ENCODE results near the gene TMEM41A.

The TMEM41A gene

GRCh38 chr3:185517387-185518130 lies 18.7 kb upstream of the TMEM41A start:
- no peak for DNase-seq (ENCODE audit: low read depth)
- TF ChIP-seq CTCF (conservative IDR thresholded peaks at IDR 0.05; ENCODE audit: low read depth, low read length): no peak
- no peak overlapping the region for H3K4me3 ChIP-seq (ENCODE audit: low read depth, low read length)

- no peak for TF ChIP-seq CTCF (conservative IDR thresholded peaks at IDR 0.05; ENCODE audit: low read depth, low read length)
- no peak for DNase-seq (ENCODE audit: low read depth)
- H3K4me3 ChIP-seq (ENCODE audit: low read depth, low read length): no peak overlapping the region
These were observed 12.9 kb upstream of the TMEM41A start for GRCh38 chr3:185511711-185512110.

- TF ChIP-seq CTCF (conservative IDR thresholded peaks at IDR 0.05; ENCODE audit: low read depth, low read length): no peak
- DNase-seq (ENCODE audit: low read depth): no peak
- no peak overlapping the region for H3K4me3 ChIP-seq (ENCODE audit: low read depth, low read length)
These were observed 9.6 kb upstream of the TMEM41A start for GRCh38 chr3:185508335-185508991.

GRCh38 chr3:185507883-185508282 lies 9.0 kb upstream of the TMEM41A start:
- no peak overlapping the region for H3K4me3 ChIP-seq (ENCODE audit: low read depth, low read length)
- DNase-seq (ENCODE audit: low read depth): no peak
- no peak for TF ChIP-seq CTCF (conservative IDR thresholded peaks at IDR 0.05; ENCODE audit: low read depth, low read length)

- no peak overlapping the region for H3K4me3 ChIP-seq (ENCODE audit: low read depth, low read length)
- no peak for TF ChIP-seq CTCF (conservative IDR thresholded peaks at IDR 0.05; ENCODE audit: low read depth, low read length)
- DNase-seq (ENCODE audit: low read depth): no peak
These were observed 5.8 kb upstream of the TMEM41A start for GRCh38 chr3:185504636-185505035.

- H3K4me3 ChIP-seq (ENCODE audit: low read depth, low read length): no peak overlapping the region
- no peak for TF ChIP-seq CTCF (conservative IDR thresholded peaks at IDR 0.05; ENCODE audit: low read depth, low read length)
- DNase-seq (ENCODE audit: low read depth): no peak
These were observed 4.7 kb upstream of the TMEM41A start for GRCh38 chr3:185503521-185503920.

- no peak for TF ChIP-seq CTCF (conservative IDR thresholded peaks at IDR 0.05; ENCODE audit: low read depth, low read length)
These were observed 4.2 kb upstream of the TMEM41A start for GRCh38 chr3:185502987-185503386.

More at GRCh38 chr3:185502987-185503386, 4.2 kb upstream of the TMEM41A start:
- no peak for DNase-seq (ENCODE audit: low read depth)
- no peak overlapping the region for H3K4me3 ChIP-seq (ENCODE audit: low read depth, low read length)
